ENCODE measurements around the gene MAST4.

MAST4 gene

DNA sequence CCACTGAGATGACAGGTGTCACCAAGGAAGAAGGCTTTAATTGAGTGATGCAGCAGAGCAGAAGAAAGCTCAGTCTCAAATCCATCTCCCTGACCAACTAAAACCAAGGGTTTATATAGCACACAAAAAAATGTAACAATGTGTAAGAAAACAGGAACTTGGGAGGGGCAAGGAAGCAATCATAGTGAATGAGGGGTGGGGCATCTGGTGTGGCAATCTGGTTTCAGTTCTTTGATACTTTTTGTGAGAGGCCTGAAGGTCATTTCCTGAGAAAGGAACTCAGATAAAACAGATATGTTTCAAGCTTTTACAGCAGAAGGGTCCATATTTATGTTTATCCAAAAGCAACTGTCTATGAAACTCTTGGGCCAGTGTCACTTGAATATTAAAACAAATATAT, 580.7 kb downstream of the MAST4 start:
- DNase-seq, result no peak

DNA sequence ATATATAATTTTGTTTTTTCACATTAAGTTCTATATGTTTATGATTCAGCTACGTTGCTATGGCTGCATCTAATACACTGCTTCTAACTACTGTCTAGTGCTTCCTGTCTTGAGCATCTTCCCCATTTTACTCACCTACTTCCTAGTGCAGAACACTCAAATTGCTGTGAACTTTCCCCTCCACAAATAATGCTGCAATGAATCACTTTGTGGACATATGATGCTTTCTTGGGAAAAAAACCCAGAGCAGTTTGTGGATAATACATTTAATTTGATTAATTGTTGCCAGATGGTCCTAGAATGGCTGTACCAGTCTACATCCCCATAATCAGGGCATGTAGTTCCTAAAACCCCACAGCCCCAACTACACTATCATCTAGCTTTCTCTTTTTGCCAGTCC, 581.9 kb downstream of the MAST4 start:
- no peak for DNase-seq

DNA sequence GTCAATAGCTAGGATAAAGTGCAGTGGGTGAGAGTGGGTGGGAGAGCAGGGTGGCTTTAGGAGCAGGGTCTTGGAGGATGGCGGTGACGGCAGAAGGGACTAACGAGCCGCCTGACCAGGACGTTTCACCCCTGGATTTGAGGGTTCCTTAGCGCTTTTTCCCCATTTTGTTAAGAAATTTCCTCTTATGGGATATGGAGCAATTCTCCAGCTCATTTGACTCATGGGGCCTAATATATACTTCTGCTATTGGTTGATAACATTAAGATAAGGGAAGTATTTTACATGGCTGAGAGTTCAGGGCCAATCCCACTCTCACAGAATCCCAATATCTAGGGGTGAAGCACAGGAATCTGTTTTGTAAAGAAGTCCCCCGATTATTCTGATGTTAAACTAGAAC, 582.8 kb downstream of the MAST4 start:
- no peak for DNase-seq

DNA sequence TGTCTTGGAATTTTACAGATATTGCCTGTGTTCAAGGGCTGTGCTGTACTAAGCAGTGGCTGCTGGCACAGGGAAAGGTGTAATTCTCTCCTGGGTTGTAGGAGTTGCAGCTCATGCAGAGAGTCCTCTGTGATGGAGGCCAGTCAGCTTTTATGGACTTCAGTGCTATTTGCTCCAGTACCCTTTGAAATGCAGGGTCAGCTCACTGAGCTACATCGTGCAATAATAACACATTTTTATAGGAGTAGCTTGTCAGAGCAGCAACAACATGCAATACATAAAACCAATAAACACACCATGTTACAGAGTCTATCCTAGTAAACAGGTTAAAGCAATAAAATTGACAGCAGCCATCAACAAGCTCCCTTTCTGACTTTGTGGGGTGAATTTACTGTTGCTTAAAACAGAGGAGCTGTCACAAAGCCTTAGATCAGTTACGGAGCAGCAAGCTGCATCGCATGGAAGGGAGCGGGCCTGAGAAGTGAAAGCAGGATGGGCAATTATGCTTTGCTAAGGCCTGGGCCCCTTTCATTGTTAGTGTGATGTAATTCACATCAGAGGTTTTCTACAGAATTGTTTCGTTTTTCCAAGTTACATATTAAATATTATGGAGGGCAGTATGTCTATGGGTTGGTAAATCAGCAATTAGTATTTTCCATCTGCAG, 583.6 kb downstream of the MAST4 start:
- no peak for DNase-seq

DNA sequence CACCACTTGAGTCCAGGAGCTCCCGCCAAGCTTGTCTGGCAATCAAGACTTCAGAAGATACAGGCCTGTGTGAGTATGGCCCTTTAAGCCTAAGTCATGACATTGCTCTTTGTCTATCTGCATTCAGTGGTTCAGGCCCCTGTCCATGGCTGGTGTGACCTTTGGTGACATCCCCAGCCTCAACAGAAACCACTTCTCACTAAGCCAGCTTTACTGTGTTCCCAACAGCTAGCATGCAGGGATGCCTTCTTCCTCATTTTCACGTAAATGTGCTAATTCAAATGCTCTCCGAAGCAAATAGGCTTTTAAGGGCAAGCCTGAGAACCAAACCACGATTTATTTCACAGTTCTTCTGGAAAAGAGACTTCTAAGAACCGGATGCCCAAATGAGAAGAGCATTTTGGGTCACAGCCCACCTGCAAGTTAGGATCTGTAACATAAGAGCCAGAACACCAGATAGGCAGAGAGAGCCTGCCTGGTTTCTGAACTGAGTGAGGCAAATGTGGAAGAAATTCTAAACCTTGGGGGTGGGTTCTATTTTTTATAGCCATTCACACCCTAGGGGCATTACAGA, 585.5 kb downstream of the MAST4 start:
- DNase-seq, result no peak

DNA sequence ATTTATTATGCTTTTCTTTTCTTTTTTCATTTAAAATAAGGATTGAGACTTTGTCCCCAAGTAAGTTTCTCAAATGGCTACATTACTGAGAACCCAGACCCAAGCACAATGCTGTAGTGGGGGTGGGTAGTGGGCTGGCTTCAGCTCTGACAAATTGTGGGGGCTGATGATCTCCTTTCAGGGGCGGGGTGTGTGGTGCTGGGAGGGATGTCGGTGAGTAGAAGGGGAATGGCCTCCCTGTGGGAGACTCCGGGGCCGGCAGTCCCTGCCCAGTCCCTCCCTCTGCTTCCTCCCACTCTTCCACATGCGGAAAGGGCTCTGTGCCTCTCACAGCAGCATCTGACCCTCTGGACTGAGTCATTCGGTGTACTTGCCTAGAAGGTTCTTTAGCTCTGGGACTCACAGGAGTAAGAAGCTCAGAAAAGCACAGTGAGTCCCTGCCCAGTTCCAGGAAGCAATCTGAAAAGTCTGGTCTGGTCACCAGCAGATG, 586.2 kb downstream of the MAST4 start:
- DNase-seq, result no peak

DNA sequence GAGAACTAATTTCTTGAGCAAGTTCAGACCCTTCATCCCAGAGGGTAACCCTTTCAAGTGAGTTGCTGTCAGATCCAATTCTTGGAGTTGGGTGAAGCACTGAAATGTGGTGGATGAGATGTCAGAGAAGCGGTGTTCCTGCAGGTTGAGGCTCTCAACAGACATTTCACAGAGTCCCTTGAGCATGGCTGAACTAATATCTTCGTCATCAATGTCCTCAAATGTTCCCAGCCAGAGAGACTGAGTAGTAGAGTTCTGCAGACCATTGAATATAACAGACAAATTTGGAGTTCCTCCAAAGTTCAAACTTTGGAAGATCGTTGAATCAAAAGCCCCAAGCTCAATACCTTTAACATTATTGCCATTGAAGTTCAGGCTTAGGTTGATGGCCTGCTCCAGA, 587.7 kb downstream of the MAST4 start:
- DNase-seq, result no peak

DNA sequence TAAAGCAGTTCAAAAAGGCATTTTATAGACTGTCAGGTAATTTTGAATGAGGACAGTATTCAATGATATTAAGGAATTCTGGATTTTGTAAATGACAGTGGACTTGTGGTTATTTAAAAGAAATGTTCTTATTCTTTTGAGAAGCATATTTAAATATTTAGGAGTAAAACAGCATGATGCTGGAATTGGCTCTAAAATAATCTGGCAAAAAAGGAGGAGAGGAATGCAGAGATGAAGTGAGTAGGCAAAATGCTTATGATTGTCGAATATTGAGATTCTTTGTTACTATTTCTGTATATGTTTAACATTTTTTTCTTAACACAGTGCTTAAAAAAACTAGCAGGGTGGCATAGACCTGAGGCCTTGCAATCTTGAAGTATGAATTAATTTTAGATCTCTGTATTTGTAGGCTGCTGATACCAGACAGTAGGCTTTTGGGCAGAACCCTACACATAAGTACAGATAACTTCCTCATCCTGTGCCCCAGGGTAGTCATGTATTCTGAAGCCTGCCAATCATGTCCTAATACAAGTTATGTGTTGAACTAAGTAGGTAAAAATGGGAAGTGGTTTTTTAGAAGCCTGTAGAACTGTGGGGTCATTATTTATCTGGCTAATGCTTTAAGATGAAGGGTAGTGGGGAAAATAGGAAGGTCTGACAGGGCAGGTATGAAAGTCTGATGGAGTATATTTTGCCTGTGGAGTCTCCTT, 591.0 kb downstream of the MAST4 start:
- no peak for DNase-seq

DNA sequence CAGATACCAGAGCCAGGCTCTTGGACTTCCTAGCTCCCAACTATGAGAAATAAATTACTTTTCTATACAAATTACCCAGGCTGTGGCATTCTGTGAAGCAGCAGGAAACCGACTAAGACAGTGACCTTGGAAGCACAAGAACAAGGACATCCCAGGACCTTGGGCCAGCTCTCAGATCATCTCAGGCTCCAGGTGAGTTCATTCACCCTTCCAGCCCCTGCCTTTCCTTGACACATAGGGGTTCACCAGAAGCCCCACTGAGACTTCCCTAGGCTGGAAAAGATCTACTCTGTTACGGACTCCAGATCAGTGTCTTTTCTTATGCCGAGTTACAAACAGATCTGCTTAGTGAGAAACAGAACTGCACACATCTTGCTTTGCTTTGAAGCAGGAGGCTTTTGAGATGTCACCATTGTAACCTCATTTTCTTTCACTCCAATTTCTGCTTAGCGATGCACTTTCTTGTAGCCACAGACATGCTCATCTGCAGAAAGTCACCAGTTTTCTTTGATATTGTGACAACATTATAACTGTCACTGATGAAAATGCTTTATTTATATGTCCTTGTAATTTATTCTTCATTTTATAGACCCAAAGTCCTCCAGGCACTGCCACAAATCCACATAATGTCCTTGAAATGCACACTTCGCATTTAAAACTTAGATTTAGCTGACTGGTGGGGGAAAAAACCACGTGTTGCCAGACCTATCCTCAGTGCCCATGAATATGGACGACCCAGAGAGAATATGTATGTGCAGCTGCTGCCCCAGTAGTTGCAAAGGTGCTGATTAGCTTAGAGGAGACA, 592.3 kb downstream of the MAST4 start:
- DNase-seq, result no peak

DNA sequence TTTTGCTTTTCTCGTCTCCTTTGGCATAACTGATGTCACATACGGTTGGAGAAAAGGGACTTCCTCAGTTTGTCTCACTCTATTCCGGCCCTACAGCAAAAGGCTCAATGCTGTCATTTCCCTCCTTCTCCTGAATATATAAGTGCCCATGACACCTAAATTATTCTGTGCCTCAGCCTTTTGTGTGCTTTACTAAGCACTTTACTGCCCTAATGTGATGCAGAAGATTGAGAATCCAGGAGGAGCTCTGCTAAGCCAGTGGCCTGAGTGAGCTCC, 592.8 kb downstream of the MAST4 start:
- no peak for DNase-seq

DNA sequence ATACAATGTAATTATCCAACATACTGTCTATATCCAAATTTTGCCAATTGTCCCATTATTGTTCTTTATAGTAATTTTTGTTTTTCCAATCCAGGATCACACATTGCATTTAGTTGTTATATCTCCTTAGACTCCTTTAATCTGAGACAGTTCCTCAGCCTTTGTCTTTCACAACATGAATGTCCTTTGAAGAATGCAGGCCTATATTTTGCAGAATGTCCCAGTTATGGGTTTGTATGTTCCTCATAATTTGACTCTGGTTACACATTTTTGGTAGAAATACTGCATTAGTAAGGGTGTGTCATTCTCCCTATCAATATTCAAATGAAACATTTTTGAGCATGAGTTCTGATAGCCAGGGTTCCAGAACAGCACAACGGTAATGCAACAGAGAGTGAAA, 593.7 kb downstream of the MAST4 start:
- no peak for DNase-seq

DNA sequence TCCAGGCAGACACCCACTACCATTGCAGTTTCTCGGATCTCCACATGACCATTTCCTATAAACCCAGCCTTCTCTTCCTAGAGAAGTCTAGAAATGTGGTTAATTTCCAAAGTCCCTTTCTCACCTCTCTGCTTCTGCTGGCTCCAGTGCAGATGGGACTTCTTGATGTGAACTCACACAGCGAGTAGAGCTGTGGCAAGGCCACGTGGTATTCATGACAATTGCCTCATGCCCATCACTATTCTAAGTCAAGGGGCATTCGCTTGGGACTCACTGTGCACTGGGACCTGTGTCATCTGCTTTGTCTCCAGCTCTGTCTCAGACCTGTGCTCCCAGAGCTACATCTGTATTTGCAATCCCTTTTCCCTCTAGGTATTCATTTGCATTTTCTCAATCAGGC, 594.2 kb downstream of the MAST4 start:
- no peak for DNase-seq

DNA sequence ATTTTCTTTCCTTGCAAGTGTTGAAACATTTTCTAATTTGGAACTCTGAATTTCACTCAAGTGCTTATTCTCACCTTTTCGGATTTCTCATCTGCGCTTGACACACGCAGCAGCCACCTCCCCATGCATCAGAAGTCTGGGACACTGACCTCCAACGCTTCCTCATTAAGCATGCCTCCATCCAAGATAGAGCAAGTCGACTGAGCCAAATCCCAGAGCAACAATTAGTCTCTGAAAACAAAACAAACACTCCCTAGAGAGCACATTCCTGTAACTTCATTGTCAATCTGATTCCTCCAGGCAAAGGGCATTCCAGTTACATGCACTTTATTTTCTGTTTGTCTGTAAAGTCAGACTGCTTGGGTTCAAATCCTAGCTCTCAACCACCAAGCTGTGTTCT, 594.7 kb downstream of the MAST4 start:
- no peak for DNase-seq

DNA sequence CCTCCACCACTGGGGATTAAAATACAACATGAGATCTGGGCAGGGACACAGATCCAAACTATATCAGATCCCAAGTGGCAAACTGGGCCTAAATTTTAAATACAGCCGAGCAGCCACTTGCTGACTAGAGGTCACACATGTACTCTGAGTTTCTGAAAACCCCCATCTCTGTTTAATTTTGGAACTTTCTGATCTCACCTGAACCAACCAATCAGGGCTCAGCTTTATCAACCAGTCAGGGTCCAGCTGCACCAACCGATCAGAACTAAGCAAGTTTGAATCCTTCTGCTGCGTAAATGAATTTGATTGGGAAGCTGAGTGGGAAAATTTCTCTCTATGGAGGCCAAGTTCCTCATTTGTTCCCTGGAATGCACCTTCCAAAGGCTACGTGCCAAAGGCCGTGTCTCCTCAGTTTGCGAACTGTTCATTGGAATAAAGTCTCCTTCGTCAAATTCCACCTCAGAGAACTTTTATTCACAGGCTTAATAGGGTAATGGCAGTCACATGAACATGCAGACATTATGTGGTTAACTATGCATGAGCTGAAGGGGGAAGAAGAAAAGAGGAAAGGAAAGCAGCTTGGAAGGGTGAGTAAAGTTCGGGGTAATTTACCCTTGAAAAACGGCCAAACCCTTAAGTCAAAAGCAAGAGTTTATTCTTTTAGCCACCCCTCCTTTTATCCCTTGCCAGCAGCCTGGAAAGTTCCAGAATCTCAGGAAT, 596.7 kb downstream of the MAST4 start:
- DNase-seq, result no peak

DNA sequence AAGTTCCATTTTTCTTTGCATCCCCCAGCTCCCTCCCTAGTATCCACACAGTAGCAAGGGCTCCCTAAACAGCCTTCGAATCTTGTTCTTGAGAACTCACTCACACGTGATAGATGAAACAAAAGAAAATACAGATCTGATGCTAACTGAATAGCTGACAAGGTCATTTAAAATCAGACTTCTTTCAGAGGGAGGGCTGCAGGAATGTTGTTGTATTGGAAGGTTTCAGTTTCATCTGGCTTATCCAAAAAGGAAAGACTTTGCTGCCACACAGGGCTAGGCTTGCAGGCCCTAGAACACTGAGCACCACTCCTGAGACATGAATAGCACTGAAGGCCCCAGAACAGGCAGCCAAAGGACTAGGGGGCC, 597.2 kb downstream of the MAST4 start:
- no peak for DNase-seq

DNA sequence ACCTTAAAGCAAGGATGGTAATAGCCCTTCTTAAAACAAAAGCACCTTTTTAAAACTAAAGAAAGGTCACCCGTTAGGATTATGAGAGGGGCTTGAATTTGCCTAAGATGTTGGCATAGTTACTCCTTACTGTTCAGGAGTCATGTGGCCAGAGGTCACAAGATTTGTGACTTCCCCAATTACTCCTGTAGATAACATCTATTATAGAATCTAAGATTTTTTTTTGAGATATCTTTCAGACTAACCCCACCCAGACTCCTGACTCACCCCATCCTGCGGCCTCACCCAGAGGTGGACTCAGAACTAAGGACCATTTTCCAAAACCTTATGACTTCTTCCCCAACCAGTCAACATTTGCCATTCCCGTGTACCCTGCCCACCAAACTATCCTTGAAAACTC, 598.0 kb downstream of the MAST4 start:
- DNase-seq, result no peak

DNA sequence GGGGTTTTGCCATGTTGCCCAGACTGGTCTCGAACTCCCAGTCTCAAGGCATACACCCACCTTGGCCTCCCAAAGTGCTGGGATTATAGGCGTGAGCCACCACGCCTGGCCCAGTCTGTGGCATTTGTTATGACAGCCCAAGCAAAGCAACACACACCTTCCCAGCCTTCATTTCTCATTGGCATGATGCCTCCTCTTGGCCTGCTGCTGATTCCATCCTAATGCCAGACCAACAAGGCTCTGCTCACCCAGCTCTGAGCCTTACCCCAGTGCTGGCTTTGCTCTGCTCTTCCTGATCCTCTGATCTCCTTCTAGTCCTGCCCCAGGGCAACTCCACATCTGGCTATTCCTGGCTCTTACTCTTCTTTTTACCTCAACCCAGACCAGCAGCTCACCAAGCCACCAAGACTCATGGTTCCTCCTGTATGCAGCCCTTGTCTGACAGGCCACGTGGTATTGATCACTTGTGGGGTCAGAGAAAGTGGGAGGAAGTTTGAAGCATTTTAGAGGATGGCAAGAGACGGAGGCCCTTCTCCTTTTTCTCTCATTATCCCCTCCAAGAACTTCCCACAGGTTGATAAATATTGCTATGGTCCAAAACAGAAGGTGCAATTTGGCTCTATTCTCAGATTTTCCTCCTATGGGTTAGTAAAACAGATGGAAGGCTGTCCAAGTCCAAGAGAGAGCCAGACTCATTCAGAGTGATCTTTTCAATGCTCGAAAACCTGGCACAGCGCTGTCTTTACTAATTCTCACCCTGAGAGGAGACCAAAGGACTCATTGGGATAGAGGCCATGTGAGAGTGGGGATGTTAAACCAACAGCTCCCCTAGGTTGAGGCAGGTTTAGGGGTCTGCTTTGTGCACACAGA, 599.4 kb downstream of the MAST4 start:
- no peak for DNase-seq

DNA sequence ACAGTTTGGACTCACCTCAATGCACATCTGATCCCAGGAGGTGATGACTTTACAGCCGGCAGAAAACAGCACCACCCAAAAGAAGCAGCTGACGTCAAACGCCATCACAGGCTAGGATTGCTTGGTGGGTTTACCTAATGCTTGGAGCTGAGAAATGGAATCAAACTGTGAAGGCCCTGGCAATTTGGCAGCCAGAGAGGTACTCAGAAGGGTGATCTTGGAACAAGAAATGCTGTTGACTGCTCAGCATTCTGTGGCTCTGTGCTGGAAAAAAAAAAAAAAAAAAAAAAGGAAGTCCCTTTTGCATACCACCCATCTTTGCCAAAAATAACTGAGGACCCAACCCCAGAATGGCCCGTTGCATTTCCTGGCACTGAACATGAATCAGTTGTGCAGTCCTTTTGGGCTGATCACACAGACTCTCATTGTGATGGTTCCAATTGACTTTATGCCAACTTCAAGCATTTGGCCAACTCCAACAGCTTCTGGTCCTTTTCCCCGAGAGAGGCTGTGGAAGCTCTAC, 600.4 kb downstream of the MAST4 start, which contains the start of gene CD180:
TSS of gene CD180 (minus strand) at position 263 of the 523 bp plus-strand sequence. CDS start at position 105, 158 bp downstream.
- DNase-seq, result no peak

DNA sequence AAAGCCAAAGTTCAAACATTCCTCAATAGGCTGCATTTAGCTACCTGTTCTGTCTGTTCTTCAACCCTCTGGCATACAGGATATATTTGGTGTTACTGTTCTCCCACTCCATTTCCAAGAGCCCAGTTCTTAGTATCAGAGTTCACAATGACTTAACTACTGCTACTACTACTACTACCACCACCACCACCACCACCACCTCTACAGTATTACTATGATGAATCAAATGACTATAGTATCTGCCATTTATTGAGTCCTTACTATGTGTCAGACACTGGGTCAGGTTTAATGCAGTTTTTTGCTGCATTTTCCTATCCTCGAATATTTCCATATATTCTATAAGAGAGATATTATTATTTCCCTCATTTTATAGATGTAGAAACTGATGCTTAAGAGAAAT, 601.3 kb downstream of the MAST4 start:
- no peak for DNase-seq

DNA sequence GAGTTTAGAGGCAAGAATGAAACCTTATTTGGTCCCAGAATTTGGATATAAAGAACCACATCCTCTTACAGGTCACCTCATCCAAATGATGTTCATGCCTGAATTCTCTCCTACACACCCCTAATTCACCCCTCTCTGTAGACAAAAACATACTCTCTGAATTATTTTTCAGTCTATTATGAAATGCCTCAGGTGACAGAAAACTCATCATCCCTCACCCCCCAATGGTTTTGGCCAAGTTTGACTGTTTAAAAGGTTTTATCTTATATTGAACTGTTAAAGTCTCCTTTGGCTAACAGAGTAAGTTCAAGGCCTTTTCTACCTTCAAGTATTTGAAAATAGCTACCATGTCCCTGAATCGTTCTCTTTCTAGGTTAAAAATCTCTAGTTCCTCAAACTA, 602.7 kb downstream of the MAST4 start:
- no peak for DNase-seq

DNA sequence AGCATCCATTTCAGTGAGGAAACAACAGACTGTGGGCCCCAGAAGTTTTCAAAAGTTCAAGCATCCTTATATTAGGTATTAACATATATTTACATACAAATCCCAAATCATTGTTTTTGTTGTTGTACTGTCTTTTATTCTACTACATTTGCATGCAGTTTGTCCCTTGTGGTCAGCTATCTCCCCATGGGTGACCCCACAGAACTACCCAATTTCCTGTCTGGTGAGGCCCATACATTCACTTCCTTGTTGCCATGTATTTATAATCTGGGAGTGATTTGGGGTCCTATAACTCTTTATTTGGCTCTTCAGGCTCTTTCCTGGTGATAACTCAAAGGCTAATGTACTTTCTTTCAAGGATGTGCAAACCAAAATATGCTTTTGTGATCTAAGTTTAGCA, 603.7 kb downstream of the MAST4 start:
- no peak for DNase-seq

Data from NCI-H1694 treated with DMSO at 0.1 percent for 48 hours (cell line).